HFFc6 (cell line): ENCODE data around the gene RPL39. TPM values are rescaled to one million over a fixed set of nuclear protein-coding genes. Genes with fewer than 3 reads are reported as not detected.
A peak's percentile ranks its signal among the peaks of the same experiment; 100 is the strongest.
"Not testable (repeated sequence)": the region's sequence is repeated elsewhere in the genome, so short reads cannot be mapped to it uniquely, and the experiment has no call there.

Experiments
- DNase-seq: peaks from one replicate; pipeline ENCODE4 v3.0.0-alpha.2; 2018
- H3K27ac Mint-ChIP-seq: 2 replicates; pipeline ENCODE4 v1.8.0; 2020; ENCODE audit warnings: mild to moderate bottlenecking, mixed read lengths
- H3K27me3 Mint-ChIP-seq: 2 replicates; pipeline ENCODE4 v1.8.0; 2021; ENCODE audit warnings: mild to moderate bottlenecking, moderate library complexity, mixed read lengths; ENCODE audit not compliant: insufficient read depth
- H3K36me3 Mint-ChIP-seq: 2 replicates; pipeline ENCODE4 v1.8.0; 2021; ENCODE audit warnings: low read depth, mixed read lengths
- H3K4me1 Mint-ChIP-seq: 2 replicates; pipeline ENCODE4 v1.8.0; 2020; ENCODE audit warnings: low read depth, mixed read lengths
- H3K4me3 Mint-ChIP-seq: 2 replicates; pipeline ENCODE4 v1.8.0; 2020; ENCODE audit warnings: mild to moderate bottlenecking, moderate library complexity, mixed read lengths
- H3K9me3 Mint-ChIP-seq: 2 replicates; pipeline ENCODE4 v1.8.0; 2020; ENCODE audit warnings: mild to moderate bottlenecking, mixed read lengths
- CTCF ChIP-seq: fragments of 200-600 bp; sonication (generic); IDR thresholded peaks from 2 replicates; pipeline ENCODE4 v1.5.0; 2021; ENCODE audit warnings: antibody characterized with exemption, mild to moderate bottlenecking
- total RNA-seq, 6 experiments: library from RNA; stranded (reverse); fragmentation: NEBNext Ultra II Directional; extraction: Animal tissue kit (Norgen Biotek cat#: 25700); gene quantifications; 2 replicates in 1 of 6; 3 replicates in 5 of 6; pipeline ENCODE4 v1.2.3, GENCODE V29; 2021

Gene RPL39
- total RNA-seq, 6 experiments from 2014 or later: 1,260 to 1,533 (median 1,345) TPM

- peaks cover 22% of the 10 kb centered on the region for H3K36me3 Mint-ChIP-seq
- H3K27ac Mint-ChIP-seq: peak overlapping the region; percentile 95
- peak; percentile 12 for DNase-seq
- no peaks in the 10 kb centered on the region for H3K27me3 Mint-ChIP-seq
- no peaks in the 10 kb centered on the region for H3K9me3 Mint-ChIP-seq
- H3K4me3 Mint-ChIP-seq: peak overlapping the region; percentile 93
- TF ChIP-seq CTCF: peak; percentile 30
- peaks cover 26% of the 10 kb centered on the region for H3K4me1 Mint-ChIP-seq
Measured at GRCh38 chrX:119790977-119791436, 423 bp downstream of the RPL39 start.

GRCh38 chrX:119784747-119785446 lies 6.5 kb downstream of the RPL39 start:
- Mint-ChIP-seq H3K36me3 (peaks cover 21% of the 10 kb centered on the region), H3K4me1 (peaks cover 26% of the 10 kb centered on the region), H3K4me3 (no peak overlapping the region), H3K27ac (peak overlapping the region; percentile 24; the same call in 1 of the 2 replicates), H3K27me3 (no peaks in the 10 kb centered on the region), H3K9me3 (no peaks in the 10 kb centered on the region)
- peak; percentile 17 for DNase-seq
- TF ChIP-seq CTCF: peak; percentile 72

GRCh38 chrX:119783026-119783425 lies 8.4 kb downstream of the RPL39 start:
- DNase-seq: no peak
- peaks cover 10% of the 10 kb centered on the region; the same call in 1 of the 2 replicates for H3K36me3 Mint-ChIP-seq
- peak overlapping the region; percentile 8; the same call in 1 of the 2 replicates for H3K27ac Mint-ChIP-seq
- H3K4me1 Mint-ChIP-seq: peaks cover 12% of the 10 kb centered on the region; the same call in 1 of the 2 replicates
- no peak for TF ChIP-seq CTCF
- no peak overlapping the region for H3K4me3 Mint-ChIP-seq
- no peaks in the 10 kb centered on the region for H3K9me3 Mint-ChIP-seq
- H3K27me3 Mint-ChIP-seq: no peaks in the 10 kb centered on the region

GRCh38 chrX:119778829-119779228 lies 12.6 kb downstream of the RPL39 start:
- no peaks in the 10 kb centered on the region for H3K4me1 Mint-ChIP-seq
- TF ChIP-seq CTCF: no peak
- 0 out of 2 replicates have a peak, but pooled peaks cover 5% of the 10 kb centered on the region for H3K36me3 Mint-ChIP-seq
- no peaks in the 10 kb centered on the region for H3K27me3 Mint-ChIP-seq
- H3K27ac Mint-ChIP-seq: no peak overlapping the region
- no peak overlapping the region for H3K4me3 Mint-ChIP-seq
- DNase-seq: no peak
- H3K9me3 Mint-ChIP-seq: no peaks in the 10 kb centered on the region

GRCh38 chrX:119775517-119776238 lies 15.8 kb downstream of the RPL39 start:
- no peaks in the 10 kb centered on the region for H3K4me1 Mint-ChIP-seq
- no peak for DNase-seq
- H3K27ac Mint-ChIP-seq: no peak overlapping the region
- no peak for TF ChIP-seq CTCF
- H3K4me3 Mint-ChIP-seq: no peak overlapping the region
- 0 out of 2 replicates have a peak, but pooled peaks cover under 1% of the 10 kb centered on the region for H3K36me3 Mint-ChIP-seq
- no peaks in the 10 kb centered on the region for H3K9me3 Mint-ChIP-seq
- H3K27me3 Mint-ChIP-seq: no peaks in the 10 kb centered on the region; the same call in 1 of the 2 replicates

- not testable (repeated sequence) for H3K4me3 Mint-ChIP-seq, DNase-seq, H3K27ac Mint-ChIP-seq, H3K27me3 Mint-ChIP-seq, H3K4me1 Mint-ChIP-seq, H3K9me3 Mint-ChIP-seq, H3K36me3 Mint-ChIP-seq
Measured at GRCh38 chrX:119769388-119769787, 22.0 kb downstream of the RPL39 start.

GRCh38 chrX:119768436-119768835 lies 23.0 kb downstream of the RPL39 start:
- H3K36me3 Mint-ChIP-seq, H3K27ac Mint-ChIP-seq, H3K9me3 Mint-ChIP-seq, H3K27me3 Mint-ChIP-seq, DNase-seq, H3K4me3 Mint-ChIP-seq, H3K4me1 Mint-ChIP-seq: not testable (repeated sequence)
